Globus pallidus (tissue), 1 donor: ENCODE measurements around the gene CCDC170.

ENCODE experiments used
- DNase-seq: peaks from one replicate; pipeline ENCODE4 v3.0.0-alpha.2; 2015; ENCODE audit warnings: low spot score

Gene CCDC170

GRCh38 chr6:151618717-151619116 lies 124.9 kb downstream of the CCDC170 start:
- DNase-seq: no peak

- no peak for DNase-seq
Measured at GRCh38 chr6:151620179-151620578, 126.4 kb downstream of the CCDC170 start.

- no peak for DNase-seq
Measured at GRCh38 chr6:151624071-151624470, 130.3 kb downstream of the CCDC170 start.

- no peak for DNase-seq
Measured at GRCh38 chr6:151624481-151624880, 130.7 kb downstream of the CCDC170 start.

GRCh38 chr6:151624900-151625536 lies 131.2 kb downstream of the CCDC170 start:
- no peak for DNase-seq

- DNase-seq: peak; percentile 4
Measured at GRCh38 chr6:151627689-151628444, 134.1 kb downstream of the CCDC170 start.

- no peak for DNase-seq
Measured at GRCh38 chr6:151629791-151630190, 136.0 kb downstream of the CCDC170 start.

GRCh38 chr6:151630387-151630786 lies 136.6 kb downstream of the CCDC170 start:
- no peak for DNase-seq

GRCh38 chr6:151630991-151631655 lies 137.3 kb downstream of the CCDC170 start:
- DNase-seq: no peak

- DNase-seq: no peak
Measured at GRCh38 chr6:151632415-151632987, 138.7 kb downstream of the CCDC170 start.

- DNase-seq: no peak
Measured at GRCh38 chr6:151633526-151634335, 139.9 kb downstream of the CCDC170 start.

GRCh38 chr6:151634336-151634720 lies 140.5 kb downstream of the CCDC170 start:
- no peak for DNase-seq

GRCh38 chr6:151635741-151636140 lies 141.9 kb downstream of the CCDC170 start:
- no peak for DNase-seq

GRCh38 chr6:151637814-151638213 lies 144.0 kb downstream of the CCDC170 start:
- no peak for DNase-seq

GRCh38 chr6:151639750-151640149 lies 145.9 kb downstream of the CCDC170 start:
- no peak for DNase-seq

GRCh38 chr6:151641028-151641427 lies 147.2 kb downstream of the CCDC170 start:
- DNase-seq: no peak

GRCh38 chr6:151647976-151648639 lies 154.3 kb downstream of the CCDC170 start:
- no peak for DNase-seq

- no peak for DNase-seq
Measured at GRCh38 chr6:151649835-151650234, 156.0 kb downstream of the CCDC170 start.

- DNase-seq: no peak
Measured at GRCh38 chr6:151651639-151652038, 157.8 kb downstream of the CCDC170 start.

GRCh38 chr6:151652325-151652724 lies 158.5 kb downstream of the CCDC170 start:
- DNase-seq: no peak

GRCh38 chr6:151655099-151655498 lies 161.3 kb downstream of the CCDC170 start:
- DNase-seq: no peak
